Measurements from ENCODE around the gene KRTAP5-6.
"Not testable (repeated sequence)": the region's sequence is repeated elsewhere in the genome, so short reads cannot be mapped to it uniquely, and the experiment has no call there.

- not testable (repeated sequence) for TF ChIP-seq CTCF (optimal IDR thresholded peaks at IDR 0.05 in 1 of 3, IDR thresholded peaks at IDR 0.05 in 1 of 3, conservative IDR thresholded peaks at IDR 0.05 in 1 of 3; ENCODE audit: extremely low read depth in 1 of 3, insufficient read depth in 2 of 3, low read length in 3 of 3); EZH2 (IDR thresholded peaks at IDR 0.05; ENCODE audit: low read length)
These were observed 35.3 kb upstream of the KRTAP5-6 start for GRCh38 chr11:1661454-1662269.
